B cell (primary cell): ENCODE results near the gene RPS6KL1. TPM values are rescaled to one million over a fixed set of nuclear protein-coding genes. Genes with fewer than 3 reads are reported as not detected.
A peak's percentile ranks its signal among the peaks of the same experiment; 100 is the strongest.

ENCODE experiments used
- ATAC-seq: fragments of 200-7000 bp; cut with Tn5 transposase; one replicate; pipeline ENCODE4 v1.10.0; 2021; ENCODE audit warnings: low read depth, mild to moderate bottlenecking, moderate number of reproducible peaks, moderate library complexity
- CTCF ChIA-PET: fragments of 350-600 bp; sonication (Branson Sonifier 250); formaldehyde crosslinking; loops from one replicate; lab custom pipeline; 2021; ENCODE audit warnings: antibody characterized with exemption, inconsistent platforms; lab: Charles Lee
- POLR2A ChIA-PET: fragments of 350-600 bp; sonication (Branson Sonifier 250); formaldehyde crosslinking; loops from one replicate; lab custom pipeline; 2021; ENCODE audit warnings: antibody characterized with exemption; lab: Charles Lee
- DNase-seq: peaks from one replicate; pipeline ENCODE4 v3.0.0; 2013
- H2AFZ ChIP-seq: 2 replicates; pipeline ENCODE4 v1.6.1; 2012; ENCODE audit warnings: mild to moderate bottlenecking, low read depth, low read length; ENCODE audit not compliant: insufficient read depth, poor library complexity, severe bottlenecking
- H3K27ac ChIP-seq, 2 donors: 1 replicate in 1 of 2; 2 replicates in 1 of 2; pipeline ENCODE4 v1.5.1; 2012 to 2013; ENCODE audit warnings: low read length in 2 of 2, mild to moderate bottlenecking in 2 of 2, moderate library complexity in 1 of 2
- H3K27me3 ChIP-seq, 4 experiments: fragments of 200-600 bp in 1 of 4; sonication (generic) in 1 of 4; replicated peaks in 1 of 4; 1 replicate in 2 of 4; 2 replicates in 2 of 4; pipeline versions ENCODE4 v1.6.1 to v1.7.0; 2013 to 2016; ENCODE audit warnings: low read length in 3 of 4, mild to moderate bottlenecking in 2 of 4, mixed read lengths in 1 of 4, moderate library complexity in 1 of 4; ENCODE audit not compliant: insufficient read depth in 4 of 4, control insufficient read depth in 3 of 4; ENCODE audit errors: control extremely low read depth in 1 of 4
- H3K36me3 ChIP-seq, 2 experiments: replicated peaks in 1 of 2; 1 replicate in 1 of 2; 2 replicates in 1 of 2; pipeline versions ENCODE4 v1.6.1 to v1.7.1; 2013; ENCODE audit warnings: low read length in 1 of 2; ENCODE audit not compliant: insufficient read depth in 2 of 2, control insufficient read depth in 1 of 2; ENCODE audit errors: control extremely low read depth in 1 of 2, extremely low read depth in 1 of 2
- H3K4me1 ChIP-seq, 2 donors: fragments of 200-600 bp in 1 of 2; sonication (generic) in 1 of 2; 1 replicate in 1 of 2; 2 replicates in 1 of 2; pipeline versions ENCODE4 v1.5.1 to v1.6.1; 2013 to 2017; ENCODE audit warnings: low read length in 2 of 2; ENCODE audit not compliant: control insufficient read depth in 2 of 2, insufficient read depth in 2 of 2
- H3K4me2 ChIP-seq: replicated peaks from 2 replicates; pipeline ENCODE3; 2012; ENCODE audit warnings: mild to moderate bottlenecking, low read depth, low read length; ENCODE audit not compliant: poor library complexity, severe bottlenecking
- H3K4me3 ChIP-seq, 5 experiments: fragments of 200-600 bp in 1 of 5; sonication (generic) in 1 of 5; 1 replicate in 3 of 5; 2 replicates in 2 of 5; pipeline versions ENCODE4 v1.5.1 to v1.7.0; 2011 to 2016; ENCODE audit warnings: low read length in 4 of 5, mild to moderate bottlenecking in 4 of 5, low read depth in 2 of 5, control low read depth in 1 of 5, moderate library complexity in 1 of 5; ENCODE audit not compliant: insufficient read depth in 1 of 5; ENCODE audit errors: control extremely low read depth in 1 of 5, extremely low read depth in 1 of 5
- H3K79me2 ChIP-seq: fragments of 200-600 bp; sonication (generic); one replicate; pipeline ENCODE4 v1.6.0; 2016; ENCODE audit warnings: low read length; ENCODE audit not compliant: control insufficient read depth, insufficient read depth
- H3K9ac ChIP-seq: fragments of 200-600 bp; sonication (generic); 2 replicates; pipeline ENCODE4 v1.6.1; 2017; ENCODE audit warnings: mild to moderate bottlenecking, low read length, moderate library complexity
- H3K9me3 ChIP-seq, 3 donors: one replicate each; pipeline versions ENCODE4 v1.6.1 to v1.7.1; 2013; ENCODE audit warnings: low read length in 2 of 3; ENCODE audit not compliant: control insufficient read depth in 2 of 3, insufficient read depth in 1 of 3; ENCODE audit errors: control extremely low read depth in 1 of 3
- H4K20me1 ChIP-seq: 2 replicates; pipeline ENCODE4 v1.6.0; 2012; ENCODE audit warnings: mild to moderate bottlenecking, low read length; ENCODE audit not compliant: insufficient read depth, control insufficient read depth, poor library complexity, severe bottlenecking
- H3K27ac Mint-ChIP-seq: one replicate; pipeline ENCODE4 v1.8.0; 2021; ENCODE audit warnings: mixed read lengths
- H3K27me3 Mint-ChIP-seq: one replicate; pipeline ENCODE4 v1.8.0; 2021; ENCODE audit warnings: mixed read lengths
- H3K4me1 Mint-ChIP-seq: one replicate; pipeline ENCODE4 v1.8.0; 2021; ENCODE audit warnings: mixed read lengths
- H3K4me3 Mint-ChIP-seq: one replicate; pipeline ENCODE4 v1.8.0; 2021; ENCODE audit warnings: mixed read lengths
- H3K9me3 Mint-ChIP-seq: one replicate; pipeline ENCODE4 v1.8.0; 2022; ENCODE audit warnings: mixed read lengths; ENCODE audit not compliant: insufficient read depth
- EZH2 ChIP-seq: IDR thresholded peaks from 2 replicates; pipeline ENCODE4 v1.6.1; 2012; ENCODE audit warnings: borderline replicate concordance, low read depth, mild to moderate bottlenecking, moderate library complexity, low read length; ENCODE audit not compliant: insufficient read depth, poor library complexity, severe bottlenecking
- WGBS: methylation state at CpG from one replicate; pipeline ENCODE4 v1.1.5; 2013; ENCODE audit warnings: missing lambda C conversion rate; ENCODE audit not compliant: insufficient coverage; 5-methylcytosine and 5-hydroxymethylcytosine counted together
- intact Hi-C: fragments of 100-400 bp; cut with micrococcal nuclease; formaldehyde crosslinking; loops from one replicate; pipeline ENCODE4 v1.10.0; 2022
- polyA plus RNA-seq: library from polyadenylated mRNA; depleted of rRNA; stranded (reverse); fragments of >200 nt; gene quantifications from 2 replicates; pipeline ENCODE4 v1.2.3, GENCODE V29; 2012
- total RNA-seq, 2 donors: library from RNA; stranded (reverse); fragments of 120-200 nt in 1 of 2; gene quantifications; 1 replicate in 1 of 2; 2 replicates in 1 of 2; pipeline versions ENCODE4 v1.2.3 to v1.2.4, GENCODE V29; 2013 to 2022
- TF ChIP-seq, protein P1 (sequence below): fragments of 200-600 bp; IDR thresholded peaks from one replicate; pipeline ENCODE4 v1.8.0; 2022; ENCODE audit warnings: antibody characterized with exemption, mild to moderate bottlenecking

Gene RPS6KL1
- total and polyA plus RNA-seq, 2 donors (not counting 1 experiment from before 2014, with no cell fraction given), result 3.4 to 4.4 TPM

DNA sequence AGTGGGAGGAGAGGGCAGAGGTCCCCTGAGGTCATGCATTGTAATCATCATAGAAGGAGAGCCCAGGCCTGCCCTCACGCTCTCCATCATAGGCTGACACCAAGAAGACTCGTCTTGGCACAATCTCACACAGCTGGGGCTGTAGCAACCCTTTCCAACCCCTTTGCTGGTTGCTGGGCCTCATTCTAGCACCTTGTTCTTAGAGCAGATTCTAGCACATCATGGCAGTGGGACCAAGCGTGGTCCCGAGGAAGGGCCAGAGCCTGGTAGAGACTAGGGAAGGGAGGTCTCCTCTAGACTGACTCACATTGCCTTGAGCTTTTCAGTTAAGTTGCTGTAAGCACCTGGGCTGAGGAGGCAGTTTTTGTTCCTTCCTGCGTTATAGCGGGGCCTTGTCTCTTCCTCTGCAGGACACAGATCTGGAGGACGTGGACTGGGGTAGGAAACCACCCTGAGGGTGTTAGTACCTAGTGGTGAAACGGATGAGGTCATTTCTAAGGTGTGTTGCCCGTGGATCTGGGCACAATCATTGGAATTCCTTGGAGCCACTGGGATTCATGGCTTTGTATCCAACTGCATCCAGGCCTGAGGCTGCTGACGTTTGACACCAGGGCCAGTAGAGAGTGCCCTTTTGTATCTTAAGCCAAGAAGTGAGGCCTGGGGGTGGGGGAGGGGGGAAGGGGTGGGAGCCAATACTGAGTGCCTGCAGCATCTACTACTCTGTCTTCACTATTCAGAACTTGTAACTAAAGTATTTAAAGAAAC, 19.9 kb downstream of the RPS6KL1 start:
- ChIA-PET CTCF (interaction anchor here (2.3 to 25.3 kb wide), 3 partner anchors 10 to 37 kb away, joined by 12 to 926 read pairs (median 59); partner anchors contain the start of genes DLST and PROX2), POLR2A (no interaction called here)
- H3K4me1 Mint-ChIP-seq, result peaks cover 41% of the 10 kb centered on the region
- ATAC-seq (no peak), DNase-seq (no peak)
- H3K9me3 ChIP-seq, result no peaks in the 10 kb centered on the region
- H3K9me3 Mint-ChIP-seq, result no peaks in the 10 kb centered on the region
- H3K27ac Mint-ChIP-seq, result peak overlapping the region; percentile 82
- H3K4me2 ChIP-seq, result no peak overlapping the region
- H2AFZ ChIP-seq, result no peak overlapping the region
- 69% methylated on average over 8 of the region's 10 CpGs for WGBS
- H3K4me3 Mint-ChIP-seq, result peak overlapping the region; percentile 35
- H3K9ac ChIP-seq, result no peak overlapping the region
- peaks cover 13 to 52% of the 10 kb centered on the region in 2 experiments for H3K36me3 ChIP-seq
- H3K79me2 ChIP-seq, result no peaks in the 10 kb centered on the region
- H3K27me3 Mint-ChIP-seq, result no peaks in the 10 kb centered on the region
- peaks cover 17 to 52% of the 10 kb centered on the region in 2 donors for H3K4me1 ChIP-seq
- TF ChIP-seq EZH2, result no peak
- TF ChIP-seq, protein P1, sequence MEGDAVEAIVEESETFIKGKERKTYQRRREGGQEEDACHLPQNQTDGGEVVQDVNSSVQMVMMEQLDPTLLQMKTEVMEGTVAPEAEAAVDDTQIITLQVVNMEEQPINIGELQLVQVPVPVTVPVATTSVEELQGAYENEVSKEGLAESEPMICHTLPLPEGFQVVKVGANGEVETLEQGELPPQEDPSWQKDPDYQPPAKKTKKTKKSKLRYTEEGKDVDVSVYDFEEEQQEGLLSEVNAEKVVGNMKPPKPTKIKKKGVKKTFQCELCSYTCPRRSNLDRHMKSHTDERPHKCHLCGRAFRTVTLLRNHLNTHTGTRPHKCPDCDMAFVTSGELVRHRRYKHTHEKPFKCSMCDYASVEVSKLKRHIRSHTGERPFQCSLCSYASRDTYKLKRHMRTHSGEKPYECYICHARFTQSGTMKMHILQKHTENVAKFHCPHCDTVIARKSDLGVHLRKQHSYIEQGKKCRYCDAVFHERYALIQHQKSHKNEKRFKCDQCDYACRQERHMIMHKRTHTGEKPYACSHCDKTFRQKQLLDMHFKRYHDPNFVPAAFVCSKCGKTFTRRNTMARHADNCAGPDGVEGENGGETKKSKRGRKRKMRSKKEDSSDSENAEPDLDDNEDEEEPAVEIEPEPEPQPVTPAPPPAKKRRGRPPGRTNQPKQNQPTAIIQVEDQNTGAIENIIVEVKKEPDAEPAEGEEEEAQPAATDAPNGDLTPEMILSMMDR, result no peak
- H3K27me3 ChIP-seq, result no peaks in the 10 kb centered on the region
- H3K27ac ChIP-seq, result peak overlapping the region in 1 of 2 donors; percentile 54
- H4K20me1 ChIP-seq, result peaks cover 5% of the 10 kb centered on the region
- intact Hi-C loops, result no loop called here
- no peak overlapping the region for H3K4me3 ChIP-seq

DNA sequence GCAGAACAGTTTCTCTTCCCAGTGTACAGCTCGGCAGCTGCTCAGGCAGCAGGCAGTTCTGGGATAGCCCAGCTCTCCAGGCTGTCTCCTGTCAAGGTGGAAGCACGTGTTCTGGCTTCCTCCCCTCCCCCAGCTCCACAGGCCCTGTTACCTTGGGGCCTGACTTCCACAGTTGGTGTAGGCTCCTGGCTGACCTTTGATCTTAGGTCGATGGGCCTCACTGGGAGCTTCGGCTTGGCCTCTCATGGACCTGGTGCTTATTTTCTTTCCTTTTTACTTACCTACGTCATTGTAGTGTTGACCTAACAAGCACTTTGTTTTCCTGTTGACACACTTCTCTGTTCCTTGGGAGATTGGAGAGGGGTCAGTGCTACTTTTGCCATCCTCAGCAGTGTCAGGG, 24.4 kb downstream of the RPS6KL1 start:
- intact Hi-C loops, result no loop called here
- no peak for TF ChIP-seq EZH2
- TF ChIP-seq, protein P1, result no peak
- no peak overlapping the region for H3K27ac Mint-ChIP-seq
- no peaks in the 10 kb centered on the region for H3K27me3 Mint-ChIP-seq
- H3K9ac ChIP-seq, result no peak overlapping the region
- no peaks in the 10 kb centered on the region for H3K27me3 ChIP-seq
- H3K79me2 ChIP-seq, result peaks cover 13% of the 10 kb centered on the region
- no peak overlapping the region for H3K4me3 Mint-ChIP-seq
- peaks cover 39 to 92% of the 10 kb centered on the region in 2 experiments for H3K36me3 ChIP-seq
- POLR2A ChIA-PET, result no interaction called here
- peaks cover 13 to 28% of the 10 kb centered on the region in 2 donors for H3K4me1 ChIP-seq
- H3K9me3 Mint-ChIP-seq, result no peaks in the 10 kb centered on the region
- CTCF ChIA-PET, result interaction anchor here (0.8 to 25.3 kb wide), 2 partner anchors 33 to 190 kb away, joined by 4 to 926 read pairs; partner anchors contain the start of genes DLST and PROX2
- H3K27ac ChIP-seq, result no peak overlapping the region
- no peak overlapping the region for H2AFZ ChIP-seq
- H3K4me1 Mint-ChIP-seq, result peaks cover 23% of the 10 kb centered on the region
- ATAC-seq, result no peak
- H3K4me3 ChIP-seq, result no peak overlapping the region
- no peaks in the 10 kb centered on the region for H3K9me3 ChIP-seq
- no peak overlapping the region for H3K4me2 ChIP-seq
- H4K20me1 ChIP-seq, result no peaks in the 10 kb centered on the region
- 97% methylated on average over 4 of the region's 5 CpGs for WGBS
- DNase-seq, result no peak
